HepG2 (cell line): ENCODE results near the gene PARP15. TPM values are rescaled to one million over a fixed set of nuclear protein-coding genes. Genes with fewer than 3 reads are reported as not detected.

Experiments used
- ATAC-seq: fragments of 200-7000 bp; cut with Tn5 transposase; 3 replicates; pipeline ENCODE4 v1.9.1; 2020; ENCODE audit warnings: mild to moderate bottlenecking, moderate library complexity
- BruUV-seq: library from RNA; stranded (reverse); fragments of 400-500 nt; replicated peaks from 2 replicates; lab custom pipeline; 2021; lab: Mats Ljungman, UMichigan
- CTCF ChIA-PET: fragments of 300-600 bp; formaldehyde crosslinking; extraction: SDS; loops from one replicate; lab custom pipeline; 2021; ENCODE audit warnings: low total read pairs, inconsistent platforms, low intra/inter-chr PET ratio; lab: Yijun Ruan, JAX
- POLR2A ChIA-PET: fragments of 350-600 bp; sonication (Branson Sonifier 250); formaldehyde crosslinking; loops from one replicate; lab custom pipeline; 2020; ENCODE audit warnings: antibody characterized with exemption, inconsistent platforms; lab: Yijun Ruan, JAX
- DNase-seq: peaks from one replicate; pipeline ENCODE4 v3.0.0-alpha.2; 2015; ENCODE audit warnings: low spot score
- FAIRE-seq: peaks from 3 replicates; lab custom pipeline; 2011; peaks lifted over from hg19 to GRCh38; lab: Jason Lieb, UNC
- H2AFZ ChIP-seq: one replicate; pipeline ENCODE4 v1.6.1; 2011; ENCODE audit warnings: low read length, inconsistent platforms
- H3K27ac ChIP-seq: fragments of 300-600 bp; 3 replicates; pipeline ENCODE4 v1.8.0; 2011; ENCODE audit warnings: mixed run types, mild to moderate bottlenecking, mixed read lengths, low read length, inconsistent platforms; ENCODE audit not compliant: insufficient read depth; ENCODE audit errors: extremely low read length
- H3K27me3 ChIP-seq, 2 experiments: fragments of 200-600 bp in 1 of 2; 2 replicates in 1 of 2; 3 replicates in 1 of 2; pipeline versions ENCODE4 v1.6.0 to v1.8.0; 2011; ENCODE audit warnings: low read length in 2 of 2, mild to moderate bottlenecking in 2 of 2, moderate library complexity in 2 of 2, inconsistent platforms in 1 of 2; ENCODE audit not compliant: insufficient read depth in 2 of 2, control insufficient read depth in 1 of 2
- H3K36me3 ChIP-seq, 2 experiments: fragments of 200-600 bp in 1 of 2; replicated peaks in 1 of 2; 2 replicates in 1 of 2; 3 replicates in 1 of 2; pipeline versions ENCODE4 v1.5.1 to v1.8.0; 2011; ENCODE audit warnings: low read length in 2 of 2, inconsistent platforms in 1 of 2; ENCODE audit not compliant: insufficient read depth in 2 of 2, control insufficient read depth in 1 of 2
- H3K4me1 ChIP-seq: 2 replicates; pipeline ENCODE4 v1.5.1; 2012; ENCODE audit warnings: low read length, inconsistent platforms; ENCODE audit not compliant: insufficient read depth
- H3K4me2 ChIP-seq: 2 replicates; pipeline ENCODE4 v1.6.0; 2011; ENCODE audit warnings: low read depth, low read length, inconsistent platforms
- H3K4me3 ChIP-seq, 3 experiments: fragments of 200-600 bp in 1 of 3; sonication (generic), shearing (Covaris generic) in 1 of 3; replicated peaks in 1 of 3; 2 replicates each; pipeline ENCODE4 v1.5.1; 2011 to 2016; ENCODE audit warnings: low read length in 3 of 3, inconsistent platforms in 2 of 3, low read depth in 2 of 3, mild to moderate bottlenecking in 2 of 3, control low read depth in 1 of 3, mixed read lengths in 1 of 3; ENCODE audit not compliant: insufficient read depth in 1 of 3
- H3K79me2 ChIP-seq: one replicate; pipeline ENCODE4 v1.6.1; 2011; ENCODE audit warnings: low read length, inconsistent platforms; ENCODE audit not compliant: insufficient read depth
- H3K9ac ChIP-seq: 2 replicates; pipeline ENCODE4 v1.6.0; 2011; ENCODE audit warnings: mild to moderate bottlenecking, low read depth, low read length, inconsistent platforms; ENCODE audit not compliant: insufficient read depth
- H3K9me3 ChIP-seq: 2 replicates; pipeline ENCODE4 v1.5.1; 2012; ENCODE audit warnings: mild to moderate bottlenecking, low read length
- H4K20me1 ChIP-seq: 2 replicates; pipeline ENCODE4 v1.6.0; 2011; ENCODE audit warnings: inconsistent platforms, mild to moderate bottlenecking, low read length, moderate library complexity; ENCODE audit not compliant: insufficient read depth
- EEA1 ChIP-seq: sonication (generic); formaldehyde crosslinking; IDR thresholded peaks from 2 replicates; pipeline ENCODE4 v1.5.1; 2020; ENCODE audit warnings: mild to moderate bottlenecking, missing genetic modification reagents, borderline replicate concordance
- FOXO4 ChIP-seq: sonication (generic); formaldehyde crosslinking; conservative IDR thresholded peaks from 2 replicates; pipeline ENCODE4 v1.8.1; 2023; ENCODE audit warnings: missing genetic modification reagents
- JUNB ChIP-seq: sonication (generic); formaldehyde crosslinking; IDR thresholded peaks from 2 replicates; pipeline ENCODE4 v1.8.0; 2022; ENCODE audit warnings: missing genetic modification reagents, mild to moderate bottlenecking, borderline replicate concordance
- MAZ ChIP-seq, 2 experiments: sonication (generic) in 1 of 2; formaldehyde crosslinking in 1 of 2; IDR thresholded peaks; 2 replicates each; pipeline versions ENCODE4 v1.5.0 to v1.6.1; 2012 to 2020; ENCODE audit warnings: low read depth in 2 of 2, mild to moderate bottlenecking in 2 of 2, borderline replicate concordance in 1 of 2, improper control_type of control experiment in 1 of 2, low read length in 1 of 2, missing genetic modification reagents in 1 of 2, moderate library complexity in 1 of 2
- NFE2L1 ChIP-seq: sonication (generic); formaldehyde crosslinking; IDR thresholded peaks from 2 replicates; pipeline ENCODE4 v1.4.0; 2020; ENCODE audit warnings: missing genetic modification reagents, mild to moderate bottlenecking, borderline replicate concordance
- NFYC ChIP-seq: IDR thresholded peaks from 2 replicates; pipeline ENCODE4 v1.6.1; 2016; ENCODE audit warnings: missing genetic modification reagents, missing compliant biosample characterization
- ZNF136 ChIP-seq: sonication (generic); formaldehyde crosslinking; IDR thresholded peaks from 2 replicates; pipeline ENCODE4 v1.8.1; 2022; ENCODE audit warnings: low read depth, mild to moderate bottlenecking, moderate library complexity, missing genetic modification reagents
- ZNF800 ChIP-seq: sonication (generic); formaldehyde crosslinking; IDR thresholded peaks from 2 replicates; pipeline ENCODE4 v1.4.0; 2020; ENCODE audit warnings: missing genetic modification reagents
- WGBS: methylation state at CpG from one replicate; pipeline ENCODE4 v1.1.6; 2017; ENCODE audit warnings: low lambda C conversion rate; 5-methylcytosine and 5-hydroxymethylcytosine counted together
- in situ Hi-C: cut with HindIII; loops from 2 replicates; pipeline ENCODE4 v1.10.0; 2017; ENCODE audit warnings: low pct_unique_long_range_greater_than_20kb; ENCODE audit not compliant: extremely low pct_ligation_motif_present
- intact Hi-C: fragments of 100-400 bp; cut with micrococcal nuclease; formaldehyde crosslinking; loops from one replicate; pipeline ENCODE4 v1.10.0; 2022; ENCODE audit not compliant: unreplicated experiment
- polyA plus RNA-seq, 8 experiments: library from polyadenylated mRNA; depleted of rRNA in 3 of 8; stranded (reverse) in 7 of 8; unstranded in 1 of 8; fragments of >200 nt; fragmentation: Illumina TruSeq in 4 of 8; extraction: Trizol in 4 of 8; gene quantifications; 2 replicates each; pipeline versions ENCODE4 v1.2.1 to v1.2.3, GENCODE V29; 2011 to 2016; ENCODE audit warnings: low read depth in 4 of 8, missing spikeins in 1 of 8, mixed read lengths in 1 of 8; ENCODE audit not compliant: insufficient read depth in 1 of 8
- total RNA-seq, 5 experiments: library from RNA; depleted of rRNA; stranded (reverse); fragments of >200 nt; fragmentation: Illumina TruSeq; extraction: Trizol; gene quantifications; 2 replicates each; pipeline ENCODE4 v1.2.3, GENCODE V29; 2016; ENCODE audit warnings: low read depth in 1 of 5

PARP15 gene
- total and polyA plus RNA-seq, 2 of the 13 experiments (the other 11 are each of a cell fraction or from before 2014, with no cell fraction given): 0.02 TPM; not detected in 1

GRCh38 chr3:122530164-122530563 is 47.3 kb upstream of the PARP15 start (continued):
- no peak for TF ChIP-seq MAZ (IDR thresholded peaks at IDR 0.05; ENCODE audit: borderline replicate concordance, low read depth, low read length)
- no peak for TF ChIP-seq MAZ (CRISPR knock-in tag; IDR thresholded peaks at IDR 0.05; ENCODE audit: low read depth)
- no peak for TF ChIP-seq NFE2L1 (CRISPR knock-in tag)

GRCh38 chr3:122533480-122533879 is 44.0 kb upstream of the PARP15 start:
- POLR2A ChIA-PET: no interaction called here
- ATAC-seq: no peak
- Histone ChIP-seq H3K27ac (no peak overlapping the region), H3K79me2 (no peaks in the 10 kb centered on the region), H4K20me1 (no peaks in the 10 kb centered on the region), H3K9ac (no peak overlapping the region), H3K36me3 (0 out of 5 replicates have a peak, but pooled peaks cover 0 to 3% of the 10 kb centered on the region in 2 experiments), H2AFZ (no peak overlapping the region), H3K9me3 (no peaks in the 10 kb centered on the region), H3K4me1 (no peaks in the 10 kb centered on the region), H3K4me3 (no peak overlapping the region), H3K4me2 (no peak overlapping the region), H3K27me3 (no peaks in the 10 kb centered on the region)
- WGBS: 90% methylated on average over 2 of the region's 2 CpGs
- FAIRE-seq: no peak
- CTCF ChIA-PET: no interaction called here
- TF ChIP-seq EEA1 (CRISPR knock-in tag) (no peak), ZNF136 (CRISPR knock-in tag) (no peak)
- intact Hi-C loops (no loop called here), in situ Hi-C loops (no loop called here)
- BruUV-seq: no TSS peak
- no peak for DNase-seq

GRCh38 chr3:122533931-122534334 is 43.5 kb upstream of the PARP15 start:
- in situ Hi-C loops: no loop called here
- Histone ChIP-seq H4K20me1 (no peaks in the 10 kb centered on the region), H3K4me1 (no peaks in the 10 kb centered on the region), H3K9ac (no peak overlapping the region), H3K27me3 (no peaks in the 10 kb centered on the region), H3K36me3 (0 out of 5 replicates have a peak, but pooled peaks cover 0 to 3% of the 10 kb centered on the region in 2 experiments), H3K4me2 (no peak overlapping the region), H3K9me3 (no peaks in the 10 kb centered on the region), H3K4me3 (no peak overlapping the region), H2AFZ (no peak overlapping the region), H3K27ac (no peak overlapping the region), H3K79me2 (no peaks in the 10 kb centered on the region)
- no peak for FAIRE-seq
- no peak for DNase-seq
- ChIA-PET POLR2A (no interaction called here), CTCF (no interaction called here)
- no TSS peak for BruUV-seq
- ATAC-seq: no peak
- 83% methylated on average over 1 of the region's 1 CpG for WGBS
- intact Hi-C loops: no loop called here
- TF ChIP-seq JUNB (CRISPR knock-in tag) (no peak), ZNF800 (CRISPR knock-in tag) (no peak), NFYC (CRISPR knock-in tag) (no peak), FOXO4 (CRISPR knock-in tag) (no peak)
